HUDEP-2 (cell line): ENCODE results near the gene FAM135A.
"Not testable (repeated sequence)": the region's sequence is repeated elsewhere in the genome, so short reads cannot be mapped to it uniquely, and the experiment has no call there.

Source experiments
- DNase-seq, 76 experiments: peaks; one replicate each; lab custom pipeline; 2025; ENCODE audit not compliant: unreplicated experiment in 76 of 76; lab: John Stamatoyannopoulos, UW

The FAM135A gene

DNA sequence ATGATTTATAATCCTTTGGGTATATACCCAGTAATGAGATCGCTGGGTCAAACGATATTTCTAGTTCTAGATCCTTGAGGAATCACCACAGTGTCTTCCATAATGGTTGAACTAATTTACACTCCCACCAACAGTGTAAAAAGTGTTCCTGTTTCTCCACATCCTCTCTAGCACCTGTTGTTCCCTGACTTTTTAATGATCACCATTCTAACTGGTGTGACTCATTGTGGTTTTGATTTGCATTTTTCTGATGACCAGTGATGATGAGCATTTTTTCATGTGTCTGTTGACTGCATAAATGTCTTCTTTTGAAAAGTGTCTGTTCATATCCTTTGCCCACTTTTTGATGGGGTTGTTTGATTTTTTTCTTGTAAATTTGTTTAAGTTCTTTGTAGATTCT lies 40.6 kb downstream of the FAM135A start:
- not testable (repeated sequence) for DNase-seq

DNA sequence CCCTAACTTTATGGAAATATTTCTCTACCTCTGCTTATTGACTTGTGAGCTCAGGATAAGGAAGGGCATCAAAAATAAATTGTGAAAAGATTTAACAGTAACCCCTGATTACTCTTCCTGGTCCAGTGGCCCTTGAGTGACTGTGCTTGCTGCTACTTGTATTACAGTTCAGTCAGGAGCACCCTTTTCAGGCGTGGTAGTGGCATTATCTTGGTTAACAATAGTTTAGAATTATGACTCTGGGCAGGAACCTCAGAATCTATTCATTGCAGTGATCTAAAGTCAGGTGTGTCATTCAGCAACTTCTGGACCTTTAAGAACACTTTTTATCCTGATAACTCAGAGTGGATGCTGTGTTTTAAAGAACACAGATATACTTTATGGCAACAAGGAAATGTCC lies 43.4 kb downstream of the FAM135A start:
- no peak for DNase-seq

DNA sequence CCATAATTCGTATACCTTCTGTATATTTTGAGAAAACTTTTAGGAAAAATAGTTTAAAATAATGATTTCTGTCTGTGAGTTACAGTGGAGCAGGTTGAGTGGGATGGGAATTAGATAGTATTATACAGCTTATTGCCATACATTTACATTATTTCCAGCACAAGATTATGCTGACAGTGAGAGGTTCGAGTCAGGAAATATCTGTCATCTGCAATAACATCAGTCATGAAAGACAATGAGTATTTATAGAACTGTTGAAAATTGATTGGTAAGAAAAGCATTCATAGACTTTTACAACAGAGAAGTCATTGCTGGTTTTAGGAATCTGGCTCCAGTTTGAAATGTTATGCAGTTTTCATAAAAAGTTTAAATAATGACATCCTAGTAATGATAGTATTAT lies 45.9 kb downstream of the FAM135A start:
- DNase-seq = no peak

DNA sequence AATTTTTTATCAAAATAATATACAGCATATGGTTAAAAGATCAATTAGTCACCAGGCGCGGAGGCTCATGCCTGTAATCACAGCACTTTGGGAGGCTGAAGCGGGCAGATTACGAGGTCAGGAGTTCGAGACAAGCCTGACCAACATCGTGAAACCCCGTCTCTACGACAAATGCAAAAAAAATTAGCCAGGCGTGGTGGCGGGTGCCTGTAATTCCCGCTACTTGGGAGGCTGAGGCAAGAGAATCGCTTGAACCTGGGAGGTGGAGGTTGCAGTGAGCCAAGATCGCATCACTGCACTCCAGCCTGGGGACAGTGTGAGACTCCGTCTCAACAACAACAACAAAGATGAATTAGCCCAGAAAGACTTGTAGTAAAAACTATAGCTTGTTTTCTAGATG lies 46.4 kb downstream of the FAM135A start:
- DNase-seq = not testable (repeated sequence)

- DNase-seq = no peak
Observed at GRCh38 chr6:70470016-70470415, 56.7 kb downstream of the FAM135A start.

- not testable (repeated sequence) for DNase-seq
Observed at GRCh38 chr6:70470510-70470909, 57.2 kb downstream of the FAM135A start.

- no peak for DNase-seq
Observed at GRCh38 chr6:70474751-70475150, 61.4 kb downstream of the FAM135A start.

- DNase-seq = no peak
Observed at GRCh38 chr6:70479236-70479635, 65.9 kb downstream of the FAM135A start.

GRCh38 chr6:70486638-70487037 lies 73.3 kb downstream of the FAM135A start:
- DNase-seq = not testable (repeated sequence)

DNA sequence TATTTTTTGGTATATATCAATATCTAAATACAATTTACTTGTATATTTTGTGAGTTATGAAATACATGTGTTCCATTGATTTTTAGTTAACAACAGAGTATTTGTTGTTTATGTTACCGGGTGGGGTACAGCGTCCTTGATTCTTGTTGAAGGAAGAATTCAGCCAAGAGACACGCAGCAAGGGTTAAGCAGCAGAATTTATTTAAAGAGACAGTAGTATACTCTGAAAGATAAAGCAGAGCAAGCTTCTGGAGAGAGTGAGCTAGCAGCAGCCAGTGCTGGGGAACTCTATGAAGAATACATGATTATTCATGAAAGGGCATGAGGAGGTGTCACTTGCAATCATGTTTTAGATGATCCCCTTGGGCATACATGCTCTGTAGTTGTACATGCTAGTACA lies 76.1 kb downstream of the FAM135A start:
- no peak for DNase-seq

- no peak for DNase-seq
Observed at GRCh38 chr6:70494833-70495232, 81.5 kb downstream of the FAM135A start.

DNA sequence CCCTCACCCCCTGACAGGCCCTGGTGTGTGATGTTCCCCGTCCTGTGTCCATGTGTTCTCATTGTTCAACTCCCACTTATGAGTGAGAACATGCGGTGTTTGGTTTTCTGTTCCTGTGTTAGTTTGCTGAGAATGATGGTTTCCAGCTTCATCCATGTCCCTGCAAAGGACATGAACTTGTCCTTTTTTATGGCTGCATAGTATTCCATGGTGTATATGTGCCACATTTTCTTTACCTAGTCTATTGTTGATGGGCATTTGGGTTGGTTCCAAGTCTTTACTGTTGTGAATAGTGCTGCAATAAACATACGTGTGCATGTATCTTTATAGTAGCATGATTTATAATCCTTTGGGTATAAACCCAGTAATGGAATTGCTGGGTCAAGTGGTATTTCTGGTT lies 82.5 kb downstream of the FAM135A start:
- DNase-seq = not testable (repeated sequence)

GRCh38 chr6:70502484-70502883 lies 89.2 kb downstream of the FAM135A start:
- DNase-seq = no peak

DNA sequence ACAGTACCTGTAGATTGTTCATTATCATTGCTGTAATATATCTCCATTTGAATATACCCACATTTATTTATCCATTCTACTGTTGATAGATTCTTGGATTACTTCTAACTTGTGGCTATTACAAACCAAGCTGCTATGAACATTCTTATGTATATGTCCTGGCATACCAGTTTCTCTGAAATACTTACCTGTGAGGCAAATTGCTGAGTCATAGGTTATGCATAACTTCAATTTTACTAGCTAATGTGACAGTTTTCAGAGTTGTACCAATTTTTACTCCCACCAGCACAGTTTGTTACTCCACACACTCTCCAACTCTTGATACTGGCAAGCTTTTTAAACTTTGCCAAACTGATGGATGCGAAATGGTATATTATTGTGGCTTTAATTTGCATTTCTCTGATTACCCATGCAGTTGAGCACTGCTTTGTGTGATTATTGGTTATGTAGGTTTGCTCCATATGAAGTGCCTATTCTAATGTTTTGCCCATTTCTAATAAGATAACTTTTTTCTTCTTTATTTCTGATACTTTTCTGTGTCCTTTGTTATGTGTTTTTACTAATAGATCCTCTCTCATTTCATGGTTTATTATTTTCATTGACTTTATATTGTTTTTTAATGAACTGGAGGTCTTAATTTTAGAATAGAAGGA lies 90.6 kb downstream of the FAM135A start:
- no peak for DNase-seq

DNA sequence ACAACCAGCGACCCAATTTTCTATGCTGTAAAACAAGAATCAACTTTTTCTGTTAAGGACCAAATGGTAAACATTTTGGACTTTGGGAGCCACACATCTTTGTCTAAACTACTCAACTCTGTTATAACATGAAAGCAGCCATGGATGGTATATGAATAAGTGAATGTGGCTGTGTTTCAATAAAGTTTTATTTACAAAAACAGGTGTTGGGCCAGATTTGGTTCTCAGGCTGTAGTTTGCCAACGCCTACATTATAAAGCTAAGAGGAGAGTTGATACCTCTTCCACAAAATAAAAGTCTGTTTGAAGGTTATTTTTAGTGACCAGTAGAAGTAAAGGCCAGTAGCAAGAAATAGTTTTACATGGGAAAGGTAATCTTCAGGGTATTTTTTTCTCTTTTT lies 93.0 kb downstream of the FAM135A start:
- no peak for DNase-seq

DNA sequence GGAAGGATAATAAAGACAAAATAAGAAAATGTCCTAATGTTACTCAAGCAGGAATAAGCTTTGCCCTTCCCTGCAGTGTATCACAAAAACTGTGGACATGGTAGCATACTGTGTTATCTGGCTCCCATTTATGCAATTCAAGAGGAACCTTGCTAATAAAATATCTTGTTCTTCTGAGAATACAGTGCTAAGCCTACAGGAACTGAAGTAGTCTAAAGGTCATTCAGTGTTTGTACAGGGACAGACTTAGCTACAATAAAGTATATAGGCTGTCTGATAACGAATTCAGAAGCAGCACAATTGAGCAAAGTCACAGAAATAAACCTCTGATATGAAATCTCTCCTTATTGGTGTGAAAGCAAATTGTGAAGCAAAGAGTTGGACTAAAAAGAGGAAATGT lies 93.9 kb downstream of the FAM135A start:
- no peak for DNase-seq

DNA sequence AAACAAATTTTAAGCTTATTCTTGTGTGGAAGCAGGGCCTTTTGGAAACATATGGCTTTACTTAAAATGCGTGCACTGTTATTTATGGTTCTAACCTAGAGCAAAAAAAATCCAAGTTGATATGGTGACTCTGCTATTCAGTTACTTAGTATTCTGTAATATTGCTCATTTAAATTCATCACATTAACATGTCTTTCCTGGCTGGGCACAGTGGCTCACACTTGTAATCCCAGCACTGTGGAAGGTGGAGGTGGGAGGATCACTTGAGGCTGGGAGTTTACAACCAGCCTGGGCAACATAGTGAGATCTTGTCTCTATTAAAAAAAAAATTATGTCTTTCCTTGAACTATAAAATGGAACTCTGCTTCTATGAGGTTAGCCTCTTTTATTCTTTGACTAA lies 95.6 kb downstream of the FAM135A start:
- DNase-seq = no peak

DNA sequence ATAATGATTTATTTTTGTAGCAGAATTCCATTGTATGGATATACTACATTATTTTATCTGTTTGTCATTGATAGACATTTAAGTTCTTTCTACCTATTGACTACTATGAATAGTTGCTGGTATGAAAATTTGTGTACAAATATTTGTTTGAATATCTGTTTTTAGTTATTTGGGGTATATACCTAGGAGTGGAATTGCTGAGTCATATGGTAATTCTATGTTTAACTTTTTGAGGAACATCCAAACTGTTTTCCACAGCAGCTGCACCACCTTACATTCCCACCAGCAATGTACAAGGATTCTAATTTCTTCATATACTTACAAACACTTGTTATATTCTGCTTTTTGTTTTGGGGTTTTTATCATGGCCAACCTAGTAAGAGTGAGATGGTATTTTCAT lies 97.3 kb downstream of the FAM135A start:
- DNase-seq = no peak

DNA sequence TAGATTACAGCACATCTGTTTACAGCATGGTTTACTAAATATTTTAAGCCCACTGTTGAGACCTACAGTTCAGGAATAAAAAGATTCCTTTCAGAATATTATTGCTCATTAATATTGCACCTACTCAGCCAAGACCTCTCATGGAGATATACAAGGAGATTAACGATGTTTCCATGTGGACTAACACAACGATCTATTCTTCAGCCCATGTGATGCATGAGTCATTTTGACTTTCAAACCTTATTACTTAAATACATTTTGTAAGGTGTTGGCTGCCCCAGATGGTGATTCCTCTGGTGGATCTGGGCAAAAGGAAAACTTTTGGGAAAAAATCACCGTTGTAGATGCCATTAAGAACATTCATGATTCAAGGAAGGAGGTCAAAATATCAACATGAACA lies 105.4 kb downstream of the FAM135A start:
- DNase-seq = no peak

- peak in 15 of 76 experiments; percentile 1 to 34 (median 12) for DNase-seq
Observed at GRCh38 chr6:70520575-70520974, 107.3 kb downstream of the FAM135A start.

GRCh38 chr6:70524721-70525286 lies 111.5 kb downstream of the FAM135A start:
- no peak for DNase-seq

DNA sequence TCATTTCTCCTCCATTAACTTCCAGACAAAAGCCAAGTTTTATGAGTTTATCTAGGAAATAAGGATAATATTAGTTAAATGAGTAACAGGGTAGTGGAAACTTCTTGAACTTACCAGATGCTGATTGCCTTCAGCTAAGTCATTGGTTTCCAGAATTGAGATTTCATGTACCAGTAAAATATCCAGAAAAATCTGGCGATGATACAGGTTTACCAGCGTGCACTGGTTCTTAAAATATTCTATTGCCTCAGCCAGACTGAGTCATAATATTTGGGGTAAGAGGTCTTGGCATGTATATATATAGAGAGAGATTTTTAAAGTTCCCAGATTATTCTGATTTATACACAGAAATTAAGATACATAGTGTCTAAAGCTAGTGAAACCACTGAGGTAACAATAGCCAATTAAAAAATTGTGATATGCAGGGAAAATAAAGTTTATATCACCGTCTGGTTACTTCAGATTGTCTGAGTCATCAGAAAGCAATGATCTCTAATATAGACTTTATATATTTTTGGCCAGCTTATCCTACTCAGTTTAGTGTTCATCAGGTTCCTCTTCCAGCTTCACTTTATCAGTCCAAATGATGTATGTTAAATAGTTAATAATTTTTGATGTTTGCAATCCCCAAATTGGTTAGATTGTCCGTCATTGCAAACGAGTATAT lies 113.9 kb downstream of the FAM135A start:
- no peak for DNase-seq
